DMS 273 (cell line): ENCODE results near the gene UBE2E2.

ENCODE experiments used
- DNase-seq: peaks from one replicate; lab custom pipeline; 2025; ENCODE audit not compliant: unreplicated experiment; lab: John Stamatoyannopoulos, UW

Gene UBE2E2

GRCh38 chr3:23501201-23501802 lies 298.2 kb downstream of the UBE2E2 start:
- peak; percentile 26 for DNase-seq

- DNase-seq, result no peak
Measured at GRCh38 chr3:23508464-23508863, 305.3 kb downstream of the UBE2E2 start.

- DNase-seq, result no peak
Measured at GRCh38 chr3:23518441-23518840, 315.3 kb downstream of the UBE2E2 start.

GRCh38 chr3:23519314-23520208 lies 316.4 kb downstream of the UBE2E2 start:
- DNase-seq, result no peak

GRCh38 chr3:23527326-23527725 lies 324.2 kb downstream of the UBE2E2 start:
- DNase-seq, result no peak

- DNase-seq, result no peak
Measured at GRCh38 chr3:23533596-23533995, 330.5 kb downstream of the UBE2E2 start.

- no peak for DNase-seq
Measured at GRCh38 chr3:23533996-23534395, 330.9 kb downstream of the UBE2E2 start.

- no peak for DNase-seq
Measured at GRCh38 chr3:23537101-23537551, 334.0 kb downstream of the UBE2E2 start.

- DNase-seq, result no peak
Measured at GRCh38 chr3:23539185-23539584, 336.1 kb downstream of the UBE2E2 start.

- no peak for DNase-seq
Measured at GRCh38 chr3:23540600-23540999, 337.5 kb downstream of the UBE2E2 start.

GRCh38 chr3:23542079-23542478 lies 339.0 kb downstream of the UBE2E2 start:
- no peak for DNase-seq

- no peak for DNase-seq
Measured at GRCh38 chr3:23546181-23546580, 343.1 kb downstream of the UBE2E2 start.

- no peak for DNase-seq
Measured at GRCh38 chr3:23547905-23548650, 345.0 kb downstream of the UBE2E2 start.

GRCh38 chr3:23548706-23549105 lies 345.6 kb downstream of the UBE2E2 start:
- DNase-seq, result no peak

GRCh38 chr3:23549148-23549910 lies 346.2 kb downstream of the UBE2E2 start:
- no peak for DNase-seq

GRCh38 chr3:23550402-23550801 lies 347.3 kb downstream of the UBE2E2 start:
- DNase-seq, result no peak

- no peak for DNase-seq
Measured at GRCh38 chr3:23552506-23552905, 349.4 kb downstream of the UBE2E2 start.

- no peak for DNase-seq
Measured at GRCh38 chr3:23553353-23553752, 350.2 kb downstream of the UBE2E2 start.

- no peak for DNase-seq
Measured at GRCh38 chr3:23565041-23565775, 362.1 kb downstream of the UBE2E2 start.

- DNase-seq, result no peak
Measured at GRCh38 chr3:23566499-23566898, 363.4 kb downstream of the UBE2E2 start.
